GM23338 (cell line): ENCODE results near the gene LRATD1. TPM values are rescaled to one million over a fixed set of nuclear protein-coding genes. Genes with fewer than 3 reads are reported as not detected.

Experiments
- ATAC-seq: fragments of 200-7000 bp; cut with Tn5 transposase; 3 replicates; pipeline ENCODE4 v1.9.1; 2020
- DNase-seq: peaks from one replicate; pipeline ENCODE4 v3.0.0-alpha.2; 2015; ENCODE audit warnings: low spot score
- H2AFZ ChIP-seq: fragments of 200-600 bp; sonication (generic); 2 replicates; pipeline ENCODE4 v1.8.0; 2016; ENCODE audit warnings: antibody characterized with exemption, mild to moderate bottlenecking, moderate library complexity
- H3F3A ChIP-seq: fragments of 200-600 bp; sonication (generic); replicated peaks from 2 replicates; pipeline ENCODE4 v1.8.0; 2017; ENCODE audit warnings: antibody characterized with exemption, mixed run types, low read depth
- H3K27ac ChIP-seq: fragments of 200-600 bp; sonication (generic); 2 replicates; pipeline ENCODE4 v1.6.1; 2016; ENCODE audit warnings: low read depth
- H3K27me3 ChIP-seq: fragments of 200-600 bp; sonication (generic); 2 replicates; pipeline ENCODE4 v1.8.0; 2016; ENCODE audit warnings: mild to moderate bottlenecking, mixed run types, moderate library complexity; ENCODE audit not compliant: insufficient read depth
- H3K36me3 ChIP-seq: fragments of 200-600 bp; sonication (generic); 2 replicates; pipeline ENCODE4 v1.8.0; 2016; ENCODE audit warnings: mild to moderate bottlenecking; ENCODE audit not compliant: insufficient read depth
- H3K4me1 ChIP-seq: fragments of 200-600 bp; sonication (generic); 2 replicates; pipeline ENCODE4 v1.8.0; 2016; ENCODE audit warnings: mild to moderate bottlenecking, moderate library complexity; ENCODE audit not compliant: insufficient read depth
- H3K4me2 ChIP-seq: fragments of 200-600 bp; sonication (generic); 2 replicates; pipeline ENCODE4 v1.7.1; 2017; ENCODE audit warnings: mixed run types
- H3K4me3 ChIP-seq: fragments of 200-600 bp; sonication (generic); 2 replicates; pipeline ENCODE4 v1.6.1; 2016; ENCODE audit warnings: mixed run types
- H3K79me2 ChIP-seq: fragments of 200-600 bp; sonication (generic); replicated peaks from 2 replicates; pipeline ENCODE4 v1.8.0; 2017; ENCODE audit warnings: mild to moderate bottlenecking; ENCODE audit not compliant: insufficient read depth
- H3K9me2 ChIP-seq: fragments of 200-600 bp; sonication (generic); 2 replicates; pipeline ENCODE4 v1.8.0; 2017; ENCODE audit not compliant: insufficient read depth
- H4K20me1 ChIP-seq: fragments of 200-600 bp; sonication (generic); replicated peaks from 2 replicates; pipeline ENCODE4 v1.8.0; 2017; ENCODE audit warnings: mild to moderate bottlenecking; ENCODE audit not compliant: insufficient read depth
- H3K27ac Mint-ChIP-seq: 2 replicates; pipeline ENCODE4 v1.8.0; 2020; ENCODE audit warnings: inconsistent platforms, mild to moderate bottlenecking, moderate library complexity, mixed read lengths
- H3K27me3 Mint-ChIP-seq: 3 replicates; pipeline ENCODE4 v1.8.0; 2022; ENCODE audit warnings: low read depth, mild to moderate bottlenecking, moderate library complexity, mixed read lengths, inconsistent platforms; ENCODE audit not compliant: insufficient read depth, poor library complexity
- H3K36me3 Mint-ChIP-seq: 3 replicates; pipeline ENCODE4 v1.8.0; 2021; ENCODE audit warnings: low read depth, mild to moderate bottlenecking, inconsistent platforms, moderate library complexity, mixed read lengths
- H3K4me1 Mint-ChIP-seq: 3 replicates; pipeline ENCODE4 v1.8.0; 2020; ENCODE audit warnings: mild to moderate bottlenecking, inconsistent platforms, mixed read lengths
- H3K4me3 Mint-ChIP-seq: 3 replicates; pipeline ENCODE4 v1.8.0; 2021; ENCODE audit warnings: moderate library complexity, mild to moderate bottlenecking, inconsistent platforms, mixed read lengths
- H3K9me3 Mint-ChIP-seq: 3 replicates; pipeline ENCODE4 v1.8.0; 2020; ENCODE audit warnings: moderate library complexity, mild to moderate bottlenecking, inconsistent platforms, mixed read lengths
- CREB1 ChIP-seq: fragments of 250-450 bp; sonication (Bioruptor Pico); IDR thresholded peaks from 2 replicates; pipeline ENCODE4 v1.5.0; 2020; ENCODE audit warnings: low read depth, mild to moderate bottlenecking, moderate library complexity
- CTCF ChIP-seq, 2 experiments: fragments of 200-600 bp in 1 of 2; sonication (generic) in 1 of 2; conservative IDR thresholded peaks; 2 replicates each; pipeline versions ENCODE4 v1.5.1 to v1.6.1; 2016 to 2017; ENCODE audit warnings: antibody characterized with exemption in 2 of 2, low read depth in 2 of 2, mild to moderate bottlenecking in 2 of 2, moderate library complexity in 1 of 2
- EZH2 ChIP-seq: fragments of 200-600 bp; sonication (generic); IDR thresholded peaks from one replicate; pipeline ENCODE4 v1.8.0; 2017; ENCODE audit warnings: antibody characterized with exemption, mild to moderate bottlenecking, low read depth; ENCODE audit not compliant: unreplicated experiment
- JUNB ChIP-seq: IDR thresholded peaks from one replicate; pipeline ENCODE4 v1.6.1; 2016; ENCODE audit warnings: antibody characterized with exemption; ENCODE audit not compliant: unreplicated experiment
- POLR2AphosphoS5 ChIP-seq: IDR thresholded peaks from 2 replicates; pipeline ENCODE4 v1.6.1; 2016; ENCODE audit warnings: antibody characterized with exemption, low read depth
- ZNF462 ChIP-seq: fragments of 250-450 bp; sonication (Bioruptor Pico); IDR thresholded peaks from 2 replicates; pipeline ENCODE4 v1.5.0; 2020; ENCODE audit warnings: mild to moderate bottlenecking, moderate library complexity
- polyA plus RNA-seq: library from polyadenylated mRNA; unstranded; fragments of >200 nt; fragmentation: Nextera tagmentation; extraction: Ambion mirVana; gene quantifications from 2 replicates; pipeline ENCODE4 v1.2.1, GENCODE V29; 2016
- total RNA-seq: library from RNA; depleted of rRNA; stranded (reverse); fragments of >200 nt; shearing (Covaris generic); gene quantifications from 2 replicates; pipeline ENCODE4 v1.2.3, GENCODE V29; 2014
- TF ChIP-seq, protein P1 (sequence below): IDR thresholded peaks from one replicate; pipeline ENCODE4 v1.6.1; 2018; ENCODE audit warnings: antibody characterized with exemption; ENCODE audit not compliant: unreplicated experiment

The LRATD1 gene
- total and polyA plus RNA-seq, 2 experiments from 2014 or later = 2.7 to 5.7 TPM

DNA sequence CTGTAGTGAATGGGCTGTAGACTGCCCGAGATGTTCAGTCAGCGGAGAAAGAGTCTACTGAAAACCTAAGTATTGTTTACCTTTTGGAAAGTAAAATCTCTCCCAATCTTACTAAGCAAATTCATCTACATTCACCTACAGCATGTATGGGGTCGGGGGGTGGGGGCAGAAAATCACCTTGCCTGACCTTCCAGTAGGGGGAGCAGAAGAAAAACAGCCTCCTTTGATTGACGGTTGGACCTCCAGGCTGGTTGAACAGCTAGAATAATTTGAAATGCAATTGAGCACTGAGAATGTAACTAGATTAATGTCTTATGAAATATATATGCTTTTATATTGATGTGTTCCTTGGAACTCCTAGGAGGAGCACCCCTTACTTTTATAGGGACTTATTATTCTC is 10.0 kb downstream of the LRATD1 start:
- ATAC-seq = peak; percentile 59; the same call in 2 of the 3 replicates
- H3F3A ChIP-seq = no peaks in the 10 kb centered on the region
- H3K4me3 ChIP-seq = no peak overlapping the region
- Mint-ChIP-seq H3K27ac (no peak overlapping the region), H3K4me3 (no peak overlapping the region), H3K36me3 (no peaks in the 10 kb centered on the region), H3K27me3 (no peaks in the 10 kb centered on the region), H3K9me3 (no peaks in the 10 kb centered on the region), H3K4me1 (no peaks in the 10 kb centered on the region; the same call in 2 of the 3 replicates)
- TF ChIP-seq CTCF (conservative IDR thresholded peaks at IDR 0.05; ENCODE audit: low read depth in 2 of 2) (peak; percentile 66 to 68), POLR2AphosphoS5 (no peak)
- H3K4me2 ChIP-seq = no peak overlapping the region
- H3K36me3 ChIP-seq = no peaks in the 10 kb centered on the region
- H3K9me2 ChIP-seq = no peaks in the 10 kb centered on the region
- no peaks in the 10 kb centered on the region for H4K20me1 ChIP-seq
- H2AFZ ChIP-seq = no peak overlapping the region
- peak; percentile 54 for DNase-seq
- H3K27me3 ChIP-seq = no peaks in the 10 kb centered on the region
- no peak overlapping the region for H3K27ac ChIP-seq
- H3K4me1 ChIP-seq = no peaks in the 10 kb centered on the region
- no peaks in the 10 kb centered on the region for H3K79me2 ChIP-seq

GRCh38 chr2:14647714-14648113 is 15.2 kb downstream of the LRATD1 start:
- DNase-seq = no peak
- H3K4me1 Mint-ChIP-seq = no peaks in the 10 kb centered on the region; the same call in 2 of the 3 replicates
- TF ChIP-seq POLR2AphosphoS5 (no peak), CTCF (conservative IDR thresholded peaks at IDR 0.05; ENCODE audit: low read depth in 2 of 2) (no peak), EZH2 (no peak), ZNF462 (CRISPR knock-in tag) (no peak), JUNB (no peak), CREB1 (CRISPR knock-in tag) (no peak)
- TF ChIP-seq, protein P1, sequence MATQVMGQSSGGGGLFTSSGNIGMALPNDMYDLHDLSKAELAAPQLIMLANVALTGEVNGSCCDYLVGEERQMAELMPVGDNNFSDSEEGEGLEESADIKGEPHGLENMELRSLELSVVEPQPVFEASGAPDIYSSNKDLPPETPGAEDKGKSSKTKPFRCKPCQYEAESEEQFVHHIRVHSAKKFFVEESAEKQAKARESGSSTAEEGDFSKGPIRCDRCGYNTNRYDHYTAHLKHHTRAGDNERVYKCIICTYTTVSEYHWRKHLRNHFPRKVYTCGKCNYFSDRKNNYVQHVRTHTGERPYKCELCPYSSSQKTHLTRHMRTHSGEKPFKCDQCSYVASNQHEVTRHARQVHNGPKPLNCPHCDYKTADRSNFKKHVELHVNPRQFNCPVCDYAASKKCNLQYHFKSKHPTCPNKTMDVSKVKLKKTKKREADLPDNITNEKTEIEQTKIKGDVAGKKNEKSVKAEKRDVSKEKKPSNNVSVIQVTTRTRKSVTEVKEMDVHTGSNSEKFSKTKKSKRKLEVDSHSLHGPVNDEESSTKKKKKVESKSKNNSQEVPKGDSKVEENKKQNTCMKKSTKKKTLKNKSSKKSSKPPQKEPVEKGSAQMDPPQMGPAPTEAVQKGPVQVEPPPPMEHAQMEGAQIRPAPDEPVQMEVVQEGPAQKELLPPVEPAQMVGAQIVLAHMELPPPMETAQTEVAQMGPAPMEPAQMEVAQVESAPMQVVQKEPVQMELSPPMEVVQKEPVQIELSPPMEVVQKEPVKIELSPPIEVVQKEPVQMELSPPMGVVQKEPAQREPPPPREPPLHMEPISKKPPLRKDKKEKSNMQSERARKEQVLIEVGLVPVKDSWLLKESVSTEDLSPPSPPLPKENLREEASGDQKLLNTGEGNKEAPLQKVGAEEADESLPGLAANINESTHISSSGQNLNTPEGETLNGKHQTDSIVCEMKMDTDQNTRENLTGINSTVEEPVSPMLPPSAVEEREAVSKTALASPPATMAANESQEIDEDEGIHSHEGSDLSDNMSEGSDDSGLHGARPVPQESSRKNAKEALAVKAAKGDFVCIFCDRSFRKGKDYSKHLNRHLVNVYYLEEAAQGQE = no peak

More at GRCh38 chr2:14647714-14648113, 15.2 kb downstream of the LRATD1 start:
- Histone ChIP-seq H3K4me3 (no peak overlapping the region), H3K4me2 (no peak overlapping the region), H3K27ac (no peak overlapping the region), H3K79me2 (no peaks in the 10 kb centered on the region), H2AFZ (no peak overlapping the region), H3K27me3 (no peaks in the 10 kb centered on the region), H3K4me1 (no peaks in the 10 kb centered on the region), H3F3A (no peaks in the 10 kb centered on the region), H4K20me1 (no peaks in the 10 kb centered on the region), H3K36me3 (no peaks in the 10 kb centered on the region), H3K9me2 (no peaks in the 10 kb centered on the region; the same call in 1 of the 2 replicates)
- H3K27me3 Mint-ChIP-seq = no peaks in the 10 kb centered on the region
- no peaks in the 10 kb centered on the region for H3K9me3 Mint-ChIP-seq
- H3K27ac Mint-ChIP-seq = no peak overlapping the region
- ATAC-seq = no peak
- H3K4me3 Mint-ChIP-seq = no peak overlapping the region
- no peaks in the 10 kb centered on the region for H3K36me3 Mint-ChIP-seq
